ENCODE measurements around the gene TOX2.
A peak's percentile ranks its signal among the peaks of the same experiment; 100 is the strongest.

The TOX2 gene

GRCh38 chr20:43982016-43982415, 67.4 kb downstream of the TOX2 start:
- DNase-seq = no peak

GRCh38 chr20:43982886-43983285, 68.2 kb downstream of the TOX2 start:
- DNase-seq = no peak

GRCh38 chr20:43983359-43983758, 68.7 kb downstream of the TOX2 start:
- DNase-seq = no peak

- DNase-seq = no peak
Measured at GRCh38 chr20:43983904-43984361, 69.3 kb downstream of the TOX2 start.

GRCh38 chr20:43984587-43984986, 69.9 kb downstream of the TOX2 start:
- no peak for DNase-seq

- no peak for DNase-seq
Measured at GRCh38 chr20:43985121-43985520, 70.5 kb downstream of the TOX2 start.

GRCh38 chr20:43985608-43986316, 71.1 kb downstream of the TOX2 start:
- no peak for DNase-seq

GRCh38 chr20:43987018-43987417, 72.4 kb downstream of the TOX2 start:
- no peak for DNase-seq

GRCh38 chr20:43987531-43987930, 72.9 kb downstream of the TOX2 start:
- no peak for DNase-seq

- no peak for DNase-seq
Measured at GRCh38 chr20:43988451-43988850, 73.8 kb downstream of the TOX2 start.

- peak; percentile 57 for DNase-seq
Measured at GRCh38 chr20:43988867-43989266, 74.2 kb downstream of the TOX2 start.

- DNase-seq = no peak
Measured at GRCh38 chr20:43991261-43991660, 76.6 kb downstream of the TOX2 start.

- DNase-seq = no peak
Measured at GRCh38 chr20:43991982-43992381, 77.3 kb downstream of the TOX2 start.

- no peak for DNase-seq
Measured at GRCh38 chr20:43992885-43993284, 78.2 kb downstream of the TOX2 start.

- DNase-seq = peak; percentile 35
Measured at GRCh38 chr20:43993560-43993959, 78.9 kb downstream of the TOX2 start.

GRCh38 chr20:43994486-43995100, 79.9 kb downstream of the TOX2 start:
- DNase-seq = peak; percentile 20

GRCh38 chr20:43995645-43996044, 81.0 kb downstream of the TOX2 start:
- DNase-seq = no peak

GRCh38 chr20:43996240-43996930, 81.7 kb downstream of the TOX2 start:
- no peak for DNase-seq

- DNase-seq = no peak
Measured at GRCh38 chr20:43999848-44000247, 85.2 kb downstream of the TOX2 start.

GRCh38 chr20:44001667-44002596, 87.3 kb downstream of the TOX2 start:
- DNase-seq = no peak

GRCh38 chr20:44002861-44003260, 88.2 kb downstream of the TOX2 start:
- DNase-seq = no peak

- no peak for DNase-seq
Measured at GRCh38 chr20:44003609-44004008, 89.0 kb downstream of the TOX2 start.

Data from fibroblast of upper back skin (primary cell).